AG09319 (cell line): Measurements from ENCODE around the gene SMIM26.
A peak's percentile ranks its signal among the peaks of the same experiment; 100 is the strongest.
"Not testable (repeated sequence)": the region's sequence is repeated elsewhere in the genome, so short reads cannot be mapped to it uniquely, and the experiment has no call there.

Experiments used
- DNase-seq: peaks from one replicate; pipeline ENCODE4 v3.0.0-alpha.2; 2010; ENCODE audit warnings: low read depth; ENCODE audit errors: extremely low read depth
- CTCF ChIP-seq: IDR thresholded peaks from 2 replicates; pipeline ENCODE4 v1.5.1; 2011; ENCODE audit warnings: low read depth, mild to moderate bottlenecking, inconsistent platforms, low read length, moderate library complexity

The SMIM26 gene, protein sequence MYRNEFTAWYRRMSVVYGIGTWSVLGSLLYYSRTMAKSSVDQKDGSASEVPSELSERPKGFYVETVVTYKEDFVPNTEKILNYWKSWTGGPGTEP

DNA sequence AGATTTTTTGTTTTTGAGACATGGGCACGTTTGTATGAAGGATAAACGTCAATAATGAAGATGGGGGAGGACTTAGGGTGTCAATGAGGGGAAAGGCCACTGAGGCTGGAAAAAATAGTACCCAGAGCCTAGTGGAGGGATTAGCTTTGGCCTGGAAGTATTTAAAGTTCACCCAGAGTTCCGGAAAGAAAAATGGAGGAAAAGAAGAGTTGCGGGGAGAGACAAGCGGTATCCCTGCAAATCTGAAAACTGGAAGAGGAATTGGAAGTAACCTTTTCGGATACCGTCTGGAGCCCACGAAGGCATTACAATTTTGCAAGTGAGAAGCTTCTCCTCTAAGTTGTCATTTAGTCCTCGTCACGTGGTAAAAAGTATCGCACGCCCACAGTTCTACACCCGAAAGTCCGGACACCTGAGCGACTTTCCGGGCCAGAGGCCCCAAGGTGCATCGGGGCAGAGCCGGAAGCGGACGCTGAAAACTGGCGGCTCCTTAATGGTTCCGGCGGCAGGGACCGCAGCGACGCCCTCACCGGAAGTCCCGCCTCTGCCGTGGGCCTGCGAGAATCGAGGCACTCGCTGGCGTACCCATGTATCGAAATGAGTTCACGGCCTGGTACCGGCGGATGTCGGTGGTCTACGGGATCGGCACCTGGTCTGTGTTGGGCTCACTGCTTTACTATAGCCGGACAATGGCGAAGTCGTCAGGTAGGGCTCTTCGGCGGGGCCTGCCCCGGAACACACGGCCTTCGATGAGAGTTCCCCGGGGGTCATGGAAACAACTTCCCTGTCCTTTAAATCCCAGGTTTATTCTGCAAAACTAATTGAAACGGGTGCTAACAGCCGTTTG lies at the start of gene SMIM26:
SMIM26 (plus strand) TSS at position 541 of the 847 bp plus-strand sequence; CDS start at position 588, 47 bp downstream.
- TF ChIP-seq CTCF, result no peak
- DNase-seq, result peak; percentile 58

DNA sequence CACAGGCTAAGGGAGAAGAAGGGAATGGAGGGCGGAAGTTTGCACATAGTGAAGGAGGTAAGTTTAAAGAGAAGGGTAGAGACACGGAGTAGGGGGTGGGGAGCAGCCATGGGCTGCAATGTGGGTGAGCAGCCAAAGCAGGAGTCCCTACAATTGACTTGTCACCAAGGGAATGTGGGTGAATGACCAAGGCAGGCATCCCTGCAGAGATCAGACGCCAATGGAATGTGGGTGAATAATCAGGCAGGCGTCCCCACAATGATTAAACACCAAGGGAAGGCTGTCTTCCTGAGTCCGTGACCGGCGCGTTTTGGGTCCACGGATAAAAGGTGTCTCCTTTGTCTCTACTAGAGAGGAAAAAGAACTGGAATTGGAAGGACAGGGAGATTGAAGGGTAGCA lies 45.2 kb upstream of the SMIM26 start:
- not testable (repeated sequence) for DNase-seq

- no peak for TF ChIP-seq CTCF
- no peak for DNase-seq
Observed at GRCh38 chr20:18523066-18523465, 44.2 kb upstream of the SMIM26 start.

DNA sequence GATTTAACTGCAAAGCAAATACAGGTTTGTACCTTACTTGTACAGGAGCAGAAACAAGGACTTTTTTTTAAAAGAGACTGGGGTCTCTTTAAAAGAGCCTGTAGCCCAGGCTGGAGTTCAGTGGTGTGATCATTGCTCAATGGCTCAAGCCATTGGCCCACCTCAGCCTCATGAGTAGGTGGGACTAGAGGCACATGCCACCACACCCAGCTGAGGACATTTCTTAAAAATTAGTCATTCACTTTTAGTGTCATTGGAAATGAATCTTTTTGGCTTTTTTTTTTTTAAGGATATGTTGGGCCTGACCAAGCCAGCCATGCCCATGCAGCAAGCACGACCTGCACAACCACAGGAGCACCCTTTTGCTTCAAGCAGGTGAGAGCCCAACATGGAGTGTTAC lies 42.6 kb upstream of the SMIM26 start:
- DNase-seq, result no peak
- no peak for TF ChIP-seq CTCF

- DNase-seq, result not testable (repeated sequence)
Observed at GRCh38 chr20:18526761-18527160, 40.5 kb upstream of the SMIM26 start.

GRCh38 chr20:18527339-18527738 lies 39.9 kb upstream of the SMIM26 start:
- no peak for TF ChIP-seq CTCF
- DNase-seq, result no peak

DNA sequence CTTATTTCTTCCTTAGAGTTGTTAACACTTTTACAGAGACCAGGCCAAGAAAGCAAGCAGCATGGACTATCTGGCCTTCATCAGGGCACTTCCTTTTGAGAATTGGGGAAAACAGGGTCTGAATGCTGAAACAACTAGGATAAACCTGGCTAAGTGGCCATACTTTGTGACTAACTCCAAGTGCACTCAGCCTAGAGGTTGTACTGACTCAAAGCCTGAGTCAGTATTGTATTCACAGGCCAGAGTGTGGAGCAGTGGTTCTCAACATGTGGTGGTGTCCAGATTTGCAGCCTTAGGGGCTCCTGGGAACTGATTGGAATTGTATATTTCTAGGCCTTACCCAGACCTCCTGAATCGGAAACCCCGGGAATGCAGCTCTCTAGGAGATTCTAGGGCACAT lies 39.4 kb upstream of the SMIM26 start:
- no peak for TF ChIP-seq CTCF
- no peak for DNase-seq

GRCh38 chr20:18529041-18529440 lies 38.2 kb upstream of the SMIM26 start:
- TF ChIP-seq CTCF, result no peak
- DNase-seq, result no peak
